ENCODE results near the gene MEGF11. TPM values are rescaled to one million over a fixed set of nuclear protein-coding genes. Genes with fewer than 3 reads are reported as not detected.

Gene MEGF11
- polyA plus RNA-seq, 1 of the 3 experiments (the other 2 are of a cell fraction) = not detected

DNA sequence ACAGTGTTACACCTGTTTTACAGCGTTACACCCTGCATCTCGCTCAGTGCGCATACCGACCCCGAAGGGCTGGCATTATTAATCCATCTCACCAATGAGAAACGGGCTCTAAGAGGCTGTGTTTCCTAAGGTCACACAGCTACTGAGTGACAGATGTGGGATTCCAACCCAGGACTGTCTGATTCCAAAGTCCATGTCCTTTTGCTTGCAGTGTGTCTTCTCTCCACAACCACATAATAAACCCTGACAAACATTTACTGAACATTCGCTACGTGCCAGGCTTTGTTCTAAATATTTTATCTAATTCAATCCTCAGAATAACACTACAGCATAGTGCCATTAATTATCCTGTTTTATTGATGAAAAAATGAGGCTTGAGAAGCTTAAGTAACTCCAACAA lies 305.2 kb downstream of the MEGF11 start (continued):
- TF ChIP-seq IRF3 (IDR thresholded peaks at IDR 0.05; ENCODE audit: low read depth, low read length) = no peak
- no peak for TF ChIP-seq TAF1 (IDR thresholded peaks at IDR 0.05; ENCODE audit: borderline replicate concordance, low read depth, low read length)
- no peak for TF ChIP-seq JUND (IDR thresholded peaks at IDR 0.05)
- TF ChIP-seq GABPA (IDR thresholded peaks at IDR 0.05; ENCODE audit: low read depth) = no peak
- no peak for TF ChIP-seq RAD21 (IDR thresholded peaks at IDR 0.05; ENCODE audit: low read length)
- TF ChIP-seq GATA2 (CRISPR knock-in tag; IDR thresholded peaks at IDR 0.05) = no peak
- TF ChIP-seq TCF12 (IDR thresholded peaks at IDR 0.05) = no peak
- TF ChIP-seq EZH2phosphoT487 (IDR thresholded peaks at IDR 0.05; ENCODE audit: borderline replicate concordance, low read depth) = no peak

DNA sequence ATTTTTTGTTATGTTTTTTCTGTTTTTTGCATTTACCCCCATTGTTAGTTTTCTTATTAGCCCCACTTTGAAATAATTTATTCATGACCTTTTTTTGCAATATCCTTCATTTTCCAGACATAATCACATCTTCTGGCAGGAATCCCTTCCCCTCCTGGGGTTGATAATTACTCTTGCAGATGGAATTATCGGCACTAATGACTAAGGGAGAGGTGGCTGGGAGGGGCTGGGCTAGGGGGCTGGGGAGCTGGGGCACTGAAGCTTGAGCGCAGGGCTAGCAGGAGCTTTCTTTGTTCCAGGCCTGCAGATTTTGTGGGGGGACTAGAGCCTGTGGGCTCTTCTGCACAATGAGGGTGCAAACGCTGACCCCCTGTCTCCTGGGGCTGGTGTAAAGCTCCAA lies 306.5 kb downstream of the MEGF11 start:
- H3K4me3 ChIP-seq (ENCODE audit: low read depth in 2 of 2, low read length in 1 of 2) = no peak overlapping the region

More for the DNA sequence above, 306.5 kb downstream of the MEGF11 start:
- Histone ChIP-seq H3K9me2 (no peaks in the 10 kb centered on the region), H3K27ac (ENCODE audit: low read depth in 2 of 2, low read length in 1 of 2) (peak overlapping the region in 1 of 2 experiments; percentile 53; a peak in 1 of 4 replicates), H3K9ac (no peak overlapping the region), H3K4me2 (no peak overlapping the region), H3K9me3 (no peaks in the 10 kb centered on the region), H3K79me2 (ENCODE audit: insufficient read depth) (no peaks in the 10 kb centered on the region), H3K4me1 (ENCODE audit: control insufficient read depth in 1 of 2, insufficient read depth in 2 of 2, low read depth in 1 of 2, low read length in 1 of 2) (peaks cover 0 to 41% of the 10 kb centered on the region in 2 experiments; a peak in 2 of 4 replicates), H3K36me3 (replicated peaks in 1 of 2; ENCODE audit: control insufficient read depth in 1 of 2, insufficient read depth in 2 of 2, low read length in 1 of 2) (no peaks in the 10 kb centered on the region), H4K20me1 (ENCODE audit: insufficient read depth) (no peaks in the 10 kb centered on the region), H2AFZ (ENCODE audit: low read depth) (no peak overlapping the region), H3F3A (replicated peaks; ENCODE audit: insufficient read depth) (no peaks in the 10 kb centered on the region), H3K27me3 (ENCODE audit: insufficient read depth) (no peaks in the 10 kb centered on the region)
- 47% methylated on average over 3 of the region's 3 CpGs for WGBS (ENCODE audit: low lambda C conversion rate)
- DNase-seq = no peak
- ChIA-PET POLR2A (no interaction called here), CTCF (interaction anchor here (1.1 to 1.4 kb wide), 2 partner anchors 12 to 30 kb away, joined by 3 read pairs; no protein-coding TSS in a partner anchor)
- TF ChIP-seq, protein P1, sequence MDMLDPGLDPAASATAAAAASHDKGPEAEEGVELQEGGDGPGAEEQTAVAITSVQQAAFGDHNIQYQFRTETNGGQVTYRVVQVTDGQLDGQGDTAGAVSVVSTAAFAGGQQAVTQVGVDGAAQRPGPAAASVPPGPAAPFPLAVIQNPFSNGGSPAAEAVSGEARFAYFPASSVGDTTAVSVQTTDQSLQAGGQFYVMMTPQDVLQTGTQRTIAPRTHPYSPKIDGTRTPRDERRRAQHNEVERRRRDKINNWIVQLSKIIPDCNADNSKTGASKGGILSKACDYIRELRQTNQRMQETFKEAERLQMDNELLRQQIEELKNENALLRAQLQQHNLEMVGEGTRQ (IDR thresholded peaks at IDR 0.05; ENCODE audit: borderline replicate concordance, low read depth, low read length) = no peak
- TF ChIP-seq POLR2AphosphoS5 (IDR thresholded peaks at IDR 0.05; ENCODE audit: low read depth, low read length) (no peak), TAF1 (IDR thresholded peaks at IDR 0.05; ENCODE audit: borderline replicate concordance, low read depth, low read length) (no peak), MAX (IDR thresholded peaks at IDR 0.05; ENCODE audit: low read depth) (no peak), EP300 (IDR thresholded peaks at IDR 0.05; ENCODE audit: borderline replicate concordance in 1 of 2, low read depth in 1 of 2, low read length in 1 of 2) (no peak), NFIC (IDR thresholded peaks at IDR 0.05; ENCODE audit: borderline replicate concordance) (no peak), EZH2phosphoT487 (IDR thresholded peaks at IDR 0.05; ENCODE audit: borderline replicate concordance, low read depth) (no peak), RAD21 (IDR thresholded peaks at IDR 0.05; ENCODE audit: low read length) (no peak), RCOR1 (IDR thresholded peaks at IDR 0.05; ENCODE audit: low read length) (no peak), CHD2 (IDR thresholded peaks at IDR 0.05; ENCODE audit: low read length, partially characterized antibody) (no peak), FOSL2 (IDR thresholded peaks at IDR 0.05; ENCODE audit: borderline replicate concordance, low read depth) (no peak), ZBTB33 (IDR thresholded peaks at IDR 0.05; ENCODE audit: borderline replicate concordance, low read depth) (no peak), YY1 (IDR thresholded peaks at IDR 0.05; ENCODE audit: low read depth) (no peak), NRF1 (IDR thresholded peaks at IDR 0.05; ENCODE audit: low read depth, low read length) (no peak), GABPA (IDR thresholded peaks at IDR 0.05; ENCODE audit: low read depth) (no peak), SIN3A (IDR thresholded peaks at IDR 0.05; ENCODE audit: borderline replicate concordance, low read depth, low read length) (no peak), ELF1 (IDR thresholded peaks at IDR 0.05) (no peak), RFX5 (IDR thresholded peaks at IDR 0.05; ENCODE audit: low read length) (no peak)
- TF ChIP-seq, protein P2, sequence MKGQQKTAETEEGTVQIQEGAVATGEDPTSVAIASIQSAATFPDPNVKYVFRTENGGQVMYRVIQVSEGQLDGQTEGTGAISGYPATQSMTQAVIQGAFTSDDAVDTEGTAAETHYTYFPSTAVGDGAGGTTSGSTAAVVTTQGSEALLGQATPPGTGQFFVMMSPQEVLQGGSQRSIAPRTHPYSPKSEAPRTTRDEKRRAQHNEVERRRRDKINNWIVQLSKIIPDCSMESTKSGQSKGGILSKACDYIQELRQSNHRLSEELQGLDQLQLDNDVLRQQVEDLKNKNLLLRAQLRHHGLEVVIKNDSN (IDR thresholded peaks at IDR 0.05; ENCODE audit: borderline replicate concordance, low read depth) = no peak
